Activated CD4-positive, alpha-beta T cell treated with anti-CD3 and anti-CD28 coated beads for 36 hours (primary cell): ENCODE results near the gene FOXJ3. TPM values are rescaled to one million over a fixed set of nuclear protein-coding genes. Genes with fewer than 3 reads are reported as not detected.
A peak's percentile ranks its signal among the peaks of the same experiment; 100 is the strongest.

ENCODE experiments used
- ATAC-seq: fragments of 200-7000 bp; cut with Tn5 transposase; one replicate; pipeline ENCODE4 v1.10.0; 2021; ENCODE audit warnings: mild to moderate bottlenecking, moderate library complexity
- CTCF ChIA-PET: fragments of 350-600 bp; sonication (Branson Sonifier 250); formaldehyde crosslinking; loops from one replicate; lab custom pipeline; 2021; ENCODE audit warnings: antibody characterized with exemption; lab: Charles Lee
- POLR2A ChIA-PET: fragments of 350-600 bp; sonication (Branson Sonifier 250); formaldehyde crosslinking; loops from one replicate; lab custom pipeline; 2021; ENCODE audit warnings: antibody characterized with exemption, inconsistent platforms; lab: Charles Lee
- DNase-seq: peaks from one replicate; pipeline ENCODE4 v3.0.0-alpha.2; 2020
- H3K27ac Mint-ChIP-seq: one replicate; pipeline ENCODE4 v1.8.0; 2021; ENCODE audit warnings: mixed read lengths
- H3K27me3 Mint-ChIP-seq: one replicate; pipeline ENCODE4 v1.8.0; 2021; ENCODE audit warnings: mixed read lengths
- H3K36me3 Mint-ChIP-seq: one replicate; pipeline ENCODE4 v1.8.0; 2021; ENCODE audit warnings: low read depth, mixed read lengths
- H3K4me1 Mint-ChIP-seq: one replicate; pipeline ENCODE4 v1.8.0; 2021; ENCODE audit warnings: mixed read lengths
- H3K4me3 Mint-ChIP-seq: one replicate; pipeline ENCODE4 v1.8.0; 2021; ENCODE audit warnings: mild to moderate bottlenecking, moderate library complexity, mixed read lengths
- H3K9me3 Mint-ChIP-seq: one replicate; pipeline ENCODE4 v1.8.0; 2021; ENCODE audit warnings: low read depth, mixed read lengths
- intact Hi-C, 2 experiments: fragments of 100-400 bp; cut with DNase I in 1 of 2; cut with micrococcal nuclease in 1 of 2; formaldehyde crosslinking; loops; one replicate each; pipeline versions ENCODE4 v1.14.2 to v1.15.1; 2022 to 2024; cut with DNase I, micrococcal nuclease
- total RNA-seq, 2 experiments: library from RNA; stranded (reverse); gene quantifications; one replicate each; pipeline ENCODE4 v1.2.3, GENCODE V29; 2021

FOXJ3 gene
- total RNA-seq, 2 experiments from 2014 or later = 44.1 to 54.0 TPM

DNA sequence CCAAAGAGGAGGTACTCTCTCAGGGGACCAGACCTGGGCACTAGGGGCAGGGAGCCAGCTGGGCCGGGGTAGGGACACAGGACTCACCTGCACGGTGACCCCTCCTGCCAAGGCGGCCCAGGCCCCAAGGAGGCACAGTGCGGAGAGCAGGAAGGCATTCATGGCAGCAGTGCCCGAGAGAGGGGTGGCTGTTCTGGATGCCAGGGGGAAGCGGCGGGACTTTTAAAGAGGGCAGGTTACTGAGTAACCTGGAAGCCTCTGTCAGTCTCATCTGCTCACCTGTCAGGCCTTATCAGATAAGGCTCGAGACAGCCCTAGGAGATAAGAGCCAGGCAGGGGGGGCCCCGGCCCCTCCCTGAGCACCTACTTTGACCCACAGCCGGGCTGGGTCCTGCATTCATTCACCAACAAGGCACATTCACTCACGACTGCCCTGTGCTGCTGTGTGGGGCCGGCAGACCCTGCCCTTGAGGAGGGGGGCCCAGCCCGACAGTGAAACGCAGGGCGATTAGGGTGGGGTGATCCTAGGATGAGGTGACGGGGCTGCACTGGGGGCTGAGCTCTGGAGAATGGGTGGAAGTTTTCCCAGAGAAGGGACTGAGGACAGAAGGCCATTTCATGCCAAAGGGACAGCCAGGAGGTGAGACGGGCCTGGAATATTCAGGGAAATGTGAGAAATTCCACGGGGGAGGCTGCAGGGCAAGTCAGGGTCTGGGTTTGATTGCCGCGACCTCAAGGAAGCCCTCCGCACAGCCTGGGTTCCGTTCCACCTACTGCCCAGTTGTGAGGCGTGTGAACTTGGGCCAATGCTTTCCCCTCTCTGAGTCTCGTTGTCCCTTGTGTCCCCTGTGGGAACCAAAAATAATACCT is 170.2 kb downstream of the FOXJ3 start, which contains the start of gene GUCA2A:
Gene GUCA2A, minus strand, starts transcription at position 195 of the 870 bp plus-strand sequence. Its CDS starts 33 bp downstream, at position 162.
- Mint-ChIP-seq H3K4me3 (no peak within 1 kb of the TSS), H3K27me3 (peaks cover 2% of the 10 kb centered on the region), H3K4me1 (no peaks in the 10 kb centered on the region), H3K9me3 (peaks cover 13% of the 10 kb centered on the region), H3K36me3 (peaks cover 2% of the 10 kb centered on the region), H3K27ac (no peak within 1 kb of the TSS)
- no peak for ATAC-seq
- no peak for DNase-seq
- ChIA-PET POLR2A (no interaction called here), CTCF (interaction anchor here (0.6 to 0.8 kb wide), 2 partner anchors 155 to 667 kb away, joined by 3 read pairs; no protein-coding TSS in a partner anchor)
- intact Hi-C loops = no loop called here

GRCh38 chr1:42163536-42164503 is 171.2 kb downstream of the FOXJ3 start:
- Mint-ChIP-seq H3K4me1 (no peaks in the 10 kb centered on the region), H3K36me3 (peaks cover 2% of the 10 kb centered on the region), H3K4me3 (no peak overlapping the region), H3K9me3 (peaks cover 13% of the 10 kb centered on the region), H3K27ac (no peak overlapping the region), H3K27me3 (peaks cover 2% of the 10 kb centered on the region)
- DNase-seq = no peak
- intact Hi-C loops = no loop called here
- CTCF ChIA-PET = interaction anchor here (0.6 to 1.5 kb wide), 3 partner anchors 9 to 156 kb away, joined by 3 to 7 read pairs (median 4); no protein-coding TSS in a partner anchor
- POLR2A ChIA-PET = no interaction called here
- no peak for ATAC-seq

DNA sequence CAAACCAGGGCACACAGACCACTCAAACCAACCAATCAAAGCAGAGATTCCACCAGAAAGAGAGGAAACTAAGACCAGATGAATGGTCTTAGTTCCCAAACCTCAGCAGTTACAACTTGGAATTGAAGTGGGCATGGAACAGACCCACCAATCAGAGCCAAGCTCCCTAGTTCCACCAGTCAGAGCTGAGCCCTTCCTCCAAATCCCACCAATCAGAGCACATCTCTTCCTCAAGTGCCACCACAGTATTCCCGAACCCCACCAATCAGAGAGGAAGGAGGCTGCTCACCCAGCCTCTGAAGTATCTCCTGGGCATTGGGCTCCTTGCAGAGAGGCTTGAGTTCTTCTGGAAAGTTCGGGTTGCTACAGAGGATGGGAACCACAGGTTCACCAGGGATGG is 171.9 kb downstream of the FOXJ3 start:
- ATAC-seq (no peak), DNase-seq (no peak)
- H3K36me3 Mint-ChIP-seq = peaks cover 2% of the 10 kb centered on the region
- peaks cover 13% of the 10 kb centered on the region for H3K9me3 Mint-ChIP-seq
- H3K27me3 Mint-ChIP-seq = peaks cover 2% of the 10 kb centered on the region
- no peak overlapping the region for H3K27ac Mint-ChIP-seq
- H3K4me3 Mint-ChIP-seq = no peak overlapping the region
- CTCF ChIA-PET = interaction anchor here (0.9 to 1.5 kb wide), 2 partner anchors 10 to 12 kb away, joined by 4 to 7 read pairs; no protein-coding TSS in a partner anchor
- H3K4me1 Mint-ChIP-seq = no peaks in the 10 kb centered on the region
- intact Hi-C loops = no loop called here
- POLR2A ChIA-PET = no interaction called here

- peaks cover 4% of the 10 kb centered on the region for H3K4me1 Mint-ChIP-seq
- no peak overlapping the region for H3K27ac Mint-ChIP-seq
- no peak for ATAC-seq
- H3K4me3 Mint-ChIP-seq = no peak overlapping the region
- DNase-seq = no peak
- ChIA-PET CTCF (interaction anchor here (0.5 to 1.5 kb wide), 2 partner anchors 11 to 37 kb away, joined by 4 to 7 read pairs; no protein-coding TSS in a partner anchor), POLR2A (no interaction called here)
- peaks cover 2% of the 10 kb centered on the region for H3K27me3 Mint-ChIP-seq
- intact Hi-C loops = no loop called here
- H3K9me3 Mint-ChIP-seq = peaks cover 13% of the 10 kb centered on the region
- peaks cover 2% of the 10 kb centered on the region for H3K36me3 Mint-ChIP-seq
These were observed 172.9 kb downstream of the FOXJ3 start for GRCh38 chr1:42162181-42162580.

DNA sequence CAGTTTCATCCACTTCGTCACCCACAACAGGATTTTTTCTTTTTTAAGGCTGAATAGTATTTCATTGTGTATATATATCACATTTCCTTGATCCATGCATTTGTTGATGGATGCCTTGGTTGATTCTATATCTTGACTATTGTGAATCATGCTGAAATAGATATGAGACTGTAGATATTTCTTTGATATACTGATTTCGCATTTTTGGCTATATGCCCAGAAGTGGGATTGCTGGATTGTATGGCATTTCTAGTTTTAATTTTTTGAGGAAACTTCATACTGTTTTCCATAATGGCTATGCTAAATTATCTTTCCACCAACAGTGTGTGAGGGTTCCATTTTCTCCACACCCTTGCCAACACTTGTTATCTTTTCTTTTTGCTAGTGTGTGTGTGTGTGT is 176.8 kb downstream of the FOXJ3 start:
- peaks cover 4% of the 10 kb centered on the region for H3K4me1 Mint-ChIP-seq
- POLR2A ChIA-PET = no interaction called here

DNA sequence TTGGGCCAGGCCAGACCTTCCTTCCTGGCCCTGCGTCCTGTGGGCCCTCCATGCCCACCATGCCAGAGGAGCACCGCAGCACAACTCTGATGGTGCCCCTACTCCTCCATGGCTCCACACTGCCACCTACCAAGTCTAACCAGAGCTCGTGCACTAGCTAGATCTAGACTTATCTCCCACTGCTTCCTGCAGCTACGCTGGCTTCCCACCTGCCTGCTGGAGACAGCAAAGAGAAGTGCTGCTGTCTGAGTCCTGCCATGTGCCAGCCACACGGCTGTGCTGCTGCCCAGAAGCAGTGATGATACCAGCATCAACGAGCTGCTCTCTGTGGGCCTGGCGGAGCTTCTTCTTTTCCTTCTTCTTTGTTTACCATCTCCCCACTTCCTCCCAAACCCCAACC is 177.4 kb downstream of the FOXJ3 start:
- CTCF ChIA-PET = interaction anchor here (0.8 kb wide), 1 partner anchor 16 kb away, joined by 3 read pairs; no protein-coding TSS in a partner anchor
- Mint-ChIP-seq H3K36me3 (peaks cover 2% of the 10 kb centered on the region), H3K4me1 (peaks cover 4% of the 10 kb centered on the region), H3K9me3 (peaks cover 13% of the 10 kb centered on the region), H3K27me3 (peaks cover 2% of the 10 kb centered on the region), H3K4me3 (no peak overlapping the region), H3K27ac (no peak overlapping the region)
- ATAC-seq = peak; percentile 66
- peak; percentile 38 for DNase-seq
- intact Hi-C loops = loop anchor here (5.0 to 10.0 kb wide), 2 partner anchors 333 to 585 kb away; no protein-coding TSS in a partner anchor
- POLR2A ChIA-PET = no interaction called here

More for the DNA sequence above, 176.8 kb downstream of the FOXJ3 start:
- DNase-seq (no peak), ATAC-seq (no peak)
- CTCF ChIA-PET = interaction anchor here (0.6 to 1.1 kb wide), 3 partner anchors 16 to 19 kb away, joined by 3 to 5 read pairs (median 3); no protein-coding TSS in a partner anchor
- Mint-ChIP-seq H3K4me3 (no peak overlapping the region), H3K27ac (no peak overlapping the region), H3K36me3 (peaks cover 2% of the 10 kb centered on the region), H3K9me3 (peaks cover 13% of the 10 kb centered on the region), H3K27me3 (peaks cover 2% of the 10 kb centered on the region)
- intact Hi-C loops = loop anchor here (5.0 to 10.0 kb wide), 2 partner anchors 333 to 586 kb away; no protein-coding TSS in a partner anchor

GRCh38 chr1:42155362-42155761 is 179.7 kb downstream of the FOXJ3 start:
- POLR2A ChIA-PET = no interaction called here
- intact Hi-C loops = loop anchor here (5.0 to 10.0 kb wide), 2 partner anchors 331 to 583 kb away; no protein-coding TSS in a partner anchor
- Mint-ChIP-seq H3K4me1 (peaks cover 4% of the 10 kb centered on the region), H3K9me3 (peaks cover under 1% of the 10 kb centered on the region), H3K27ac (no peak overlapping the region), H3K4me3 (no peak overlapping the region), H3K27me3 (peaks cover 2% of the 10 kb centered on the region), H3K36me3 (no peaks in the 10 kb centered on the region)
- DNase-seq (no peak), ATAC-seq (no peak)
- CTCF ChIA-PET = interaction anchor here (0.6 to 3.5 kb wide), 3 partner anchors 9 to 36 kb away, joined by 3 to 16 read pairs (median 4); no protein-coding TSS in a partner anchor

DNA sequence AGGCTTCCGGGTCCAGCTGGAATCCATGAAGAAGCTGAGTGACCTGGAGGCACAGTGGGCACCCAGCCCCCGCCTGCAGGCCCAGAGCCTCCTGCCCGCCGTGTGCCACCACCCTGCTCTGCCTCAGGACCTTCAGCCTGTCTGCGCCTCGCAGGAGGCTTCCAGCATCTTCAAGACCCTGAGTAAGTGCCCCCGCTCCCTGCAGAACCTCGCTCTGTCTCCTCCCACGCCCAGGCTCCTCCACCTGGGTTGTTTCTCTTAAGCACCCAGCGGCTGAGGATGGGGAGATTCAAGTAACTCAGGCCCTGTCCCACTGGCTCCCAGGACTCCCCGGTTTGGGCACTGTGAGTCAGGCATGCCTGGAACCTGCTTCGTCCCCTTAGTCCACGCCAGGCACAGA is 180.3 kb downstream of the FOXJ3 start:
- H3K27me3 Mint-ChIP-seq = peaks cover 7% of the 10 kb centered on the region
- H3K4me3 Mint-ChIP-seq = no peak overlapping the region
- H3K4me1 Mint-ChIP-seq = peaks cover 4% of the 10 kb centered on the region
- no peaks in the 10 kb centered on the region for H3K9me3 Mint-ChIP-seq
- H3K27ac Mint-ChIP-seq = no peak overlapping the region
- intact Hi-C loops = loop anchor here (5.0 to 10.0 kb wide), 2 partner anchors 330 to 582 kb away; no protein-coding TSS in a partner anchor
- H3K36me3 Mint-ChIP-seq = no peaks in the 10 kb centered on the region
- ATAC-seq (no peak), DNase-seq (no peak)
- POLR2A ChIA-PET = no interaction called here
- CTCF ChIA-PET = interaction anchor here (3.5 kb wide), 1 partner anchor 19 kb away, joined by 16 read pairs; no protein-coding TSS in a partner anchor

DNA sequence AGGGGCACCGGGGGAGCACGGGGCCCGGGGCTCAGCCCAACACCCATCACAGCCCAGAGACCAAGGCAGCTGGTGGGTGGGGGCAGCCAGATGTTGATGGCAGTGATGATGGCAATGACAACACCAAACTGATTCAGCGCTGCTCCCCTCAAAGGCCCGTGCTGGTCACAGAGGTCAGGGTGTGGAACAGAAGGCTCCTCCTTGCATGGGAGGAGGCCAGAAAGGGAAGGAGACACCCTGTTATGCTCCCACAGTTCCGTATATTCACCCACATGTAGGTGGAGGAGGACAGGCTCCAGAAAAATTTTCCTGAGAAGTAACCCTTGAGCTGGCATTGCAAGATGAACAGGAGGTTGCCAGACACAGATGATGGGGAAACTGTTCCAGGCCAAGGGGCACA is 181.4 kb downstream of the FOXJ3 start:
- no peak for ATAC-seq
- ChIA-PET POLR2A (no interaction called here), CTCF (interaction anchor here (3.5 kb wide), 1 partner anchor 20 kb away, joined by 16 read pairs; no protein-coding TSS in a partner anchor)
- no peak for DNase-seq
- peaks cover 8% of the 10 kb centered on the region for H3K27me3 Mint-ChIP-seq
- H3K9me3 Mint-ChIP-seq = no peaks in the 10 kb centered on the region
- H3K36me3 Mint-ChIP-seq = no peaks in the 10 kb centered on the region
- intact Hi-C loops = loop anchor here in 1 of 2 experiments (10.0 kb wide), 1 partner anchor 329 kb away; no protein-coding TSS in a partner anchor
- peaks cover 4% of the 10 kb centered on the region for H3K4me1 Mint-ChIP-seq
- H3K27ac Mint-ChIP-seq = no peak overlapping the region
- no peak overlapping the region for H3K4me3 Mint-ChIP-seq

DNA sequence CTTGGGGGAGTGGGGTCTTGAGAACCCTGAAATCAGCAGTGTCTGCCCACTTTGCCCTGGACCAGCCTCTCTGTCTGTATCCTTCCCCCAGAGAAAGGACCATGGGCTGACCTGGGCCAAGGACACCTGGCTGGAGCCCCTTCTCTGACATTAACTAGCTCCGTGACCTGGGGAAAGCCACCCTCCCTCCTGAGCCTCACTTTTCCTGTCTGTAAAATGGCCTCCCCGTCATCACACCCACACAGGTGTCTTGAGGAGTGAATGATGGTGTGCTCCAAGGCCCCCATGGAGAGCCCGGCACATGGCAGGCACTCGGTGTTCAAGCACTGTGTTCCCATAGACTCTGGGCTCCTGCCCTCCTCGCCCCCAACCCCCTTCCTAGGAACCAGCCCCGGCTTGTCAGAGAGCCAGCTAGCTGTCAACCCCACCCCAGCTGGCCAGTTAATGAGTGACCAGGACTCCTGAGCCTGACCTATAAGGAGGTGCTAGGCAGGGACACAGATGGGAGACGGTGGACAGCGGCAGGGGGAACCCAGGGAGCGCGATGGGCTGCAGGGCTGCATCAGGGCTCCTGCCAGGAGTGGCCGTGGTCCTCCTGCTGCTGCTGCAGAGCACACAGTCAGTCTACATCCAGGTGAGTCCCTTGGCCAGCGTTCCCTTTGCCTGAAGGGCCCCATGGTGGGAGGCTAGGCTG is 182.0 kb downstream of the FOXJ3 start, which contains the start of gene GUCA2B:
Gene GUCA2B, plus strand, starts transcription at position 504 of the 694 bp plus-strand sequence. Its CDS starts 41 bp downstream, at position 545.
- Mint-ChIP-seq H3K27ac (no peak within 1 kb of the TSS), H3K9me3 (no peaks in the 10 kb centered on the region), H3K27me3 (peaks cover 8% of the 10 kb centered on the region), H3K4me1 (peaks cover 4% of the 10 kb centered on the region), H3K36me3 (no peaks in the 10 kb centered on the region), H3K4me3 (no peak within 1 kb of the TSS)
- ChIA-PET CTCF (interaction anchor here (1.4 to 3.5 kb wide), 2 partner anchors 20 kb away, joined by 5 to 16 read pairs; no protein-coding TSS in a partner anchor), POLR2A (no interaction called here)
- intact Hi-C loops = loop anchor here in 1 of 2 experiments (10.0 kb wide), 1 partner anchor 328 kb away; no protein-coding TSS in a partner anchor
- ATAC-seq = no peak
- DNase-seq = no peak
